GM23338 (cell line): ENCODE measurements around the gene HSD17B11. TPM values are rescaled to one million over a fixed set of nuclear protein-coding genes. Genes with fewer than 3 reads are reported as not detected.

Source experiments
- ATAC-seq: fragments of 200-7000 bp; cut with Tn5 transposase; 3 replicates; pipeline ENCODE4 v1.9.1; 2020
- DNase-seq: peaks from one replicate; pipeline ENCODE4 v3.0.0-alpha.2; 2015; ENCODE audit warnings: low spot score
- H2AFZ ChIP-seq: fragments of 200-600 bp; sonication (generic); 2 replicates; pipeline ENCODE4 v1.8.0; 2016; ENCODE audit warnings: antibody characterized with exemption, mild to moderate bottlenecking, moderate library complexity
- H3F3A ChIP-seq: fragments of 200-600 bp; sonication (generic); replicated peaks from 2 replicates; pipeline ENCODE4 v1.8.0; 2017; ENCODE audit warnings: antibody characterized with exemption, mixed run types, low read depth
- H3K27ac ChIP-seq: fragments of 200-600 bp; sonication (generic); 2 replicates; pipeline ENCODE4 v1.6.1; 2016; ENCODE audit warnings: low read depth
- H3K27me3 ChIP-seq: fragments of 200-600 bp; sonication (generic); 2 replicates; pipeline ENCODE4 v1.8.0; 2016; ENCODE audit warnings: mild to moderate bottlenecking, mixed run types, moderate library complexity; ENCODE audit not compliant: insufficient read depth
- H3K36me3 ChIP-seq: fragments of 200-600 bp; sonication (generic); 2 replicates; pipeline ENCODE4 v1.8.0; 2016; ENCODE audit warnings: mild to moderate bottlenecking; ENCODE audit not compliant: insufficient read depth
- H3K4me1 ChIP-seq: fragments of 200-600 bp; sonication (generic); 2 replicates; pipeline ENCODE4 v1.8.0; 2016; ENCODE audit warnings: mild to moderate bottlenecking, moderate library complexity; ENCODE audit not compliant: insufficient read depth
- H3K4me2 ChIP-seq: fragments of 200-600 bp; sonication (generic); 2 replicates; pipeline ENCODE4 v1.7.1; 2017; ENCODE audit warnings: mixed run types
- H3K4me3 ChIP-seq: fragments of 200-600 bp; sonication (generic); 2 replicates; pipeline ENCODE4 v1.6.1; 2016; ENCODE audit warnings: mixed run types
- H3K79me2 ChIP-seq: fragments of 200-600 bp; sonication (generic); replicated peaks from 2 replicates; pipeline ENCODE4 v1.8.0; 2017; ENCODE audit warnings: mild to moderate bottlenecking; ENCODE audit not compliant: insufficient read depth
- H3K9me2 ChIP-seq: fragments of 200-600 bp; sonication (generic); 2 replicates; pipeline ENCODE4 v1.8.0; 2017; ENCODE audit not compliant: insufficient read depth
- H4K20me1 ChIP-seq: fragments of 200-600 bp; sonication (generic); replicated peaks from 2 replicates; pipeline ENCODE4 v1.8.0; 2017; ENCODE audit warnings: mild to moderate bottlenecking; ENCODE audit not compliant: insufficient read depth
- H3K27ac Mint-ChIP-seq: 2 replicates; pipeline ENCODE4 v1.8.0; 2020; ENCODE audit warnings: inconsistent platforms, mild to moderate bottlenecking, moderate library complexity, mixed read lengths
- H3K27me3 Mint-ChIP-seq: 3 replicates; pipeline ENCODE4 v1.8.0; 2022; ENCODE audit warnings: low read depth, mild to moderate bottlenecking, moderate library complexity, mixed read lengths, inconsistent platforms; ENCODE audit not compliant: insufficient read depth, poor library complexity
- H3K36me3 Mint-ChIP-seq: 3 replicates; pipeline ENCODE4 v1.8.0; 2021; ENCODE audit warnings: low read depth, mild to moderate bottlenecking, inconsistent platforms, moderate library complexity, mixed read lengths
- H3K4me1 Mint-ChIP-seq: 3 replicates; pipeline ENCODE4 v1.8.0; 2020; ENCODE audit warnings: mild to moderate bottlenecking, inconsistent platforms, mixed read lengths
- H3K4me3 Mint-ChIP-seq: 3 replicates; pipeline ENCODE4 v1.8.0; 2021; ENCODE audit warnings: moderate library complexity, mild to moderate bottlenecking, inconsistent platforms, mixed read lengths
- H3K9me3 Mint-ChIP-seq: 3 replicates; pipeline ENCODE4 v1.8.0; 2020; ENCODE audit warnings: moderate library complexity, mild to moderate bottlenecking, inconsistent platforms, mixed read lengths
- EZH2phosphoT487 ChIP-seq: fragments of 200-600 bp; sonication (generic); IDR thresholded peaks from one replicate; pipeline ENCODE4 v1.8.1; 2018; ENCODE audit warnings: antibody characterized with exemption; ENCODE audit not compliant: unreplicated experiment
- ZNF331 ChIP-seq: fragments of 250-450 bp; sonication (Bioruptor Pico); IDR thresholded peaks from 2 replicates; pipeline ENCODE4 v1.5.0; 2020; ENCODE audit warnings: low read depth, mild to moderate bottlenecking, moderate library complexity
- polyA plus RNA-seq: library from polyadenylated mRNA; unstranded; fragments of >200 nt; fragmentation: Nextera tagmentation; extraction: Ambion mirVana; gene quantifications from 2 replicates; pipeline ENCODE4 v1.2.1, GENCODE V29; 2016
- total RNA-seq: library from RNA; depleted of rRNA; stranded (reverse); fragments of >200 nt; shearing (Covaris generic); gene quantifications from 2 replicates; pipeline ENCODE4 v1.2.3, GENCODE V29; 2014
- TF ChIP-seq, protein P1 (sequence below): IDR thresholded peaks from 2 replicates; pipeline ENCODE4 v1.6.1; 2016; ENCODE audit warnings: antibody characterized with exemption
- TF ChIP-seq, protein P2 (sequence below), 2 experiments: fragments of 200-600 bp in 1 of 2; sonication (generic) in 1 of 2; conservative IDR thresholded peaks; 2 replicates each; pipeline versions ENCODE4 v1.5.1 to v1.6.1; 2016 to 2017; ENCODE audit warnings: antibody characterized with exemption in 2 of 2, low read depth in 2 of 2, mild to moderate bottlenecking in 2 of 2, moderate library complexity in 1 of 2
- TF ChIP-seq, protein P3 (sequence below): IDR thresholded peaks from one replicate; pipeline ENCODE4 v1.6.1; 2018; ENCODE audit warnings: antibody characterized with exemption; ENCODE audit not compliant: unreplicated experiment
- TF ChIP-seq, protein P4 (sequence below): fragments of 250-450 bp; sonication (Bioruptor Pico); IDR thresholded peaks from 2 replicates; pipeline ENCODE4 v1.5.0; 2020; ENCODE audit warnings: mild to moderate bottlenecking, moderate library complexity

The HSD17B11 gene
- total and polyA plus RNA-seq, 2 experiments from 2014 or later, result 9.7 to 14.8 TPM

DNA sequence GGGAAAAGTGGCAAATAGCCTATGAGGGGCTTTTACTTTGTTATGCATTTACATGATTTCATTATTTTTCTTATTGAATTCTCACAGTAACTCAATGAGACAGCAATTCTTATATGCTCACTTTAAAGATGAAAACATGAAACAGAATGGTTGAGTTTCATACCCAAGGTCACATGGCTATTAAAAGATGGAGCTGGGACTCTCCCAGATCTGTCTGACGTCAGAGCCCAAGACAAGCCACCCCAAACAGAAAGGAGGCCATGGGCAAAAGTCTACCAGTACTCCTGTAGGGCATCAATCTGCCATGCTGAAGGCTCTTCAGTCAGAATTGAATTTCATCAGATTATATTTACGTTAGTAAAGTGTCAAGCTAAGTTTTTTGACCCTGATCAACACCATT is 13.2 kb downstream of the HSD17B11 start:
- TF ChIP-seq, protein P1, sequence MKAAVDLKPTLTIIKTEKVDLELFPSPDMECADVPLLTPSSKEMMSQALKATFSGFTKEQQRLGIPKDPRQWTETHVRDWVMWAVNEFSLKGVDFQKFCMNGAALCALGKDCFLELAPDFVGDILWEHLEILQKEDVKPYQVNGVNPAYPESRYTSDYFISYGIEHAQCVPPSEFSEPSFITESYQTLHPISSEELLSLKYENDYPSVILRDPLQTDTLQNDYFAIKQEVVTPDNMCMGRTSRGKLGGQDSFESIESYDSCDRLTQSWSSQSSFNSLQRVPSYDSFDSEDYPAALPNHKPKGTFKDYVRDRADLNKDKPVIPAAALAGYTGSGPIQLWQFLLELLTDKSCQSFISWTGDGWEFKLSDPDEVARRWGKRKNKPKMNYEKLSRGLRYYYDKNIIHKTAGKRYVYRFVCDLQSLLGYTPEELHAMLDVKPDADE, result no peak
- TF ChIP-seq EZH2phosphoT487 (no peak), ZNF331 (CRISPR knock-in tag) (no peak)
- TF ChIP-seq, protein P2, sequence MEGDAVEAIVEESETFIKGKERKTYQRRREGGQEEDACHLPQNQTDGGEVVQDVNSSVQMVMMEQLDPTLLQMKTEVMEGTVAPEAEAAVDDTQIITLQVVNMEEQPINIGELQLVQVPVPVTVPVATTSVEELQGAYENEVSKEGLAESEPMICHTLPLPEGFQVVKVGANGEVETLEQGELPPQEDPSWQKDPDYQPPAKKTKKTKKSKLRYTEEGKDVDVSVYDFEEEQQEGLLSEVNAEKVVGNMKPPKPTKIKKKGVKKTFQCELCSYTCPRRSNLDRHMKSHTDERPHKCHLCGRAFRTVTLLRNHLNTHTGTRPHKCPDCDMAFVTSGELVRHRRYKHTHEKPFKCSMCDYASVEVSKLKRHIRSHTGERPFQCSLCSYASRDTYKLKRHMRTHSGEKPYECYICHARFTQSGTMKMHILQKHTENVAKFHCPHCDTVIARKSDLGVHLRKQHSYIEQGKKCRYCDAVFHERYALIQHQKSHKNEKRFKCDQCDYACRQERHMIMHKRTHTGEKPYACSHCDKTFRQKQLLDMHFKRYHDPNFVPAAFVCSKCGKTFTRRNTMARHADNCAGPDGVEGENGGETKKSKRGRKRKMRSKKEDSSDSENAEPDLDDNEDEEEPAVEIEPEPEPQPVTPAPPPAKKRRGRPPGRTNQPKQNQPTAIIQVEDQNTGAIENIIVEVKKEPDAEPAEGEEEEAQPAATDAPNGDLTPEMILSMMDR (conservative IDR thresholded peaks at IDR 0.05; ENCODE audit: low read depth in 2 of 2), result no peak
- TF ChIP-seq, protein P3, sequence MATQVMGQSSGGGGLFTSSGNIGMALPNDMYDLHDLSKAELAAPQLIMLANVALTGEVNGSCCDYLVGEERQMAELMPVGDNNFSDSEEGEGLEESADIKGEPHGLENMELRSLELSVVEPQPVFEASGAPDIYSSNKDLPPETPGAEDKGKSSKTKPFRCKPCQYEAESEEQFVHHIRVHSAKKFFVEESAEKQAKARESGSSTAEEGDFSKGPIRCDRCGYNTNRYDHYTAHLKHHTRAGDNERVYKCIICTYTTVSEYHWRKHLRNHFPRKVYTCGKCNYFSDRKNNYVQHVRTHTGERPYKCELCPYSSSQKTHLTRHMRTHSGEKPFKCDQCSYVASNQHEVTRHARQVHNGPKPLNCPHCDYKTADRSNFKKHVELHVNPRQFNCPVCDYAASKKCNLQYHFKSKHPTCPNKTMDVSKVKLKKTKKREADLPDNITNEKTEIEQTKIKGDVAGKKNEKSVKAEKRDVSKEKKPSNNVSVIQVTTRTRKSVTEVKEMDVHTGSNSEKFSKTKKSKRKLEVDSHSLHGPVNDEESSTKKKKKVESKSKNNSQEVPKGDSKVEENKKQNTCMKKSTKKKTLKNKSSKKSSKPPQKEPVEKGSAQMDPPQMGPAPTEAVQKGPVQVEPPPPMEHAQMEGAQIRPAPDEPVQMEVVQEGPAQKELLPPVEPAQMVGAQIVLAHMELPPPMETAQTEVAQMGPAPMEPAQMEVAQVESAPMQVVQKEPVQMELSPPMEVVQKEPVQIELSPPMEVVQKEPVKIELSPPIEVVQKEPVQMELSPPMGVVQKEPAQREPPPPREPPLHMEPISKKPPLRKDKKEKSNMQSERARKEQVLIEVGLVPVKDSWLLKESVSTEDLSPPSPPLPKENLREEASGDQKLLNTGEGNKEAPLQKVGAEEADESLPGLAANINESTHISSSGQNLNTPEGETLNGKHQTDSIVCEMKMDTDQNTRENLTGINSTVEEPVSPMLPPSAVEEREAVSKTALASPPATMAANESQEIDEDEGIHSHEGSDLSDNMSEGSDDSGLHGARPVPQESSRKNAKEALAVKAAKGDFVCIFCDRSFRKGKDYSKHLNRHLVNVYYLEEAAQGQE, result no peak
- TF ChIP-seq, protein P4, sequence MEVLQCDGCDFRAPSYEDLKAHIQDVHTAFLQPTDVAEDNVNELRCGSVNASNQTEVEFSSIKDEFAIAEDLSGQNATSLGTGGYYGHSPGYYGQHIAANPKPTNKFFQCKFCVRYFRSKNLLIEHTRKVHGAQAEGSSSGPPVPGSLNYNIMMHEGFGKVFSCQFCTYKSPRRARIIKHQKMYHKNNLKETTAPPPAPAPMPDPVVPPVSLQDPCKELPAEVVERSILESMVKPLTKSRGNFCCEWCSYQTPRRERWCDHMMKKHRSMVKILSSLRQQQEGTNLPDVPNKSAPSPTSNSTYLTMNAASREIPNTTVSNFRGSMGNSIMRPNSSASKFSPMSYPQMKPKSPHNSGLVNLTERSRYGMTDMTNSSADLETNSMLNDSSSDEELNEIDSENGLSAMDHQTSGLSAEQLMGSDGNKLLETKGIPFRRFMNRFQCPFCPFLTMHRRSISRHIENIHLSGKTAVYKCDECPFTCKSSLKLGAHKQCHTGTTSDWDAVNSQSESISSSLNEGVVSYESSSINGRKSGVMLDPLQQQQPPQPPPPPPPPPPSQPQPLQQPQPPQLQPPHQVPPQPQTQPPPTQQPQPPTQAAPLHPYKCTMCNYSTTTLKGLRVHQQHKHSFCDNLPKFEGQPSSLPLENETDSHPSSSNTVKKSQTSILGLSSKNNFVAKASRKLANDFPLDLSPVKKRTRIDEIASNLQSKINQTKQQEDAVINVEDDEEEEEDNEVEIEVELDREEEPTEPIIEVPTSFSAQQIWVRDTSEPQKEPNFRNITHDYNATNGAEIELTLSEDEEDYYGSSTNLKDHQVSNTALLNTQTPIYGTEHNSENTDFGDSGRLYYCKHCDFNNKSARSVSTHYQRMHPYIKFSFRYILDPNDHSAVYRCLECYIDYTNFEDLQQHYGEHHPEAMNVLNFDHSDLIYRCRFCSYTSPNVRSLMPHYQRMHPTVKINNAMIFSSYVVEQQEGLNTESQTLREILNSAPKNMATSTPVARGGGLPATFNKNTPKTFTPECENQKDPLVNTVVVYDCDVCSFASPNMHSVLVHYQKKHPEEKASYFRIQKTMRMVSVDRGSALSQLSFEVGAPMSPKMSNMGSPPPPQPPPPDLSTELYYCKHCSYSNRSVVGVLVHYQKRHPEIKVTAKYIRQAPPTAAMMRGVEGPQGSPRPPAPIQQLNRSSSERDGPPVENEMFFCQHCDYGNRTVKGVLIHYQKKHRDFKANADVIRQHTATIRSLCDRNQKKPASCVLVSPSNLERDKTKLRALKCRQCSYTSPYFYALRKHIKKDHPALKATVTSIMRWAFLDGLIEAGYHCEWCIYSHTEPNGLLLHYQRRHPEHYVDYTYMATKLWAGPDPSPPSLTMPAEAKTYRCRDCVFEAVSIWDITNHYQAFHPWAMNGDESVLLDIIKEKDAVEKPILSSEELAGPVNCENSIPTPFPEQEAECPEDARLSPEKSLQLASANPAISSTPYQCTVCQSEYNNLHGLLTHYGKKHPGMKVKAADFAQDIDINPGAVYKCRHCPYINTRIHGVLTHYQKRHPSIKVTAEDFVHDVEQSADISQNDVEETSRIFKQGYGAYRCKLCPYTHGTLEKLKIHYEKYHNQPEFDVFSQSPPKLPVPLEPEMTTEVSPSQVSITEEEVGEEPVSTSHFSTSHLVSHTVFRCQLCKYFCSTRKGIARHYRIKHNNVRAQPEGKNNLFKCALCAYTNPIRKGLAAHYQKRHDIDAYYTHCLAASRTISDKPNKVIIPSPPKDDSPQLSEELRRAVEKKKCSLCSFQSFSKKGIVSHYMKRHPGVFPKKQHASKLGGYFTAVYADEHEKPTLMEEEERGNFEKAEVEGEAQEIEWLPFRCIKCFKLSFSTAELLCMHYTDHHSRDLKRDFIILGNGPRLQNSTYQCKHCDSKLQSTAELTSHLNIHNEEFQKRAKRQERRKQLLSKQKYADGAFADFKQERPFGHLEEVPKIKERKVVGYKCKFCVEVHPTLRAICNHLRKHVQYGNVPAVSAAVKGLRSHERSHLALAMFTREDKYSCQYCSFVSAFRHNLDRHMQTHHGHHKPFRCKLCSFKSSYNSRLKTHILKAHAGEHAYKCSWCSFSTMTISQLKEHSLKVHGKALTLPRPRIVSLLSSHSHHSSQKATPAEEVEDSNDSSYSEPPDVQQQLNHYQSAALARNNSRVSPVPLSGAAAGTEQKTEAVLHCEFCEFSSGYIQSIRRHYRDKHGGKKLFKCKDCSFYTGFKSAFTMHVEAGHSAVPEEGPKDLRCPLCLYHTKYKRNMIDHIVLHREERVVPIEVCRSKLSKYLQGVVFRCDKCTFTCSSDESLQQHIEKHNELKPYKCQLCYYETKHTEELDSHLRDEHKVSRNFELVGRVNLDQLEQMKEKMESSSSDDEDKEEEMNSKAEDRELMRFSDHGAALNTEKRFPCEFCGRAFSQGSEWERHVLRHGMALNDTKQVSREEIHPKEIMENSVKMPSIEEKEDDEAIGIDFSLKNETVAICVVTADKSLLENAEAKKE (CRISPR knock-in tag), result no peak
- no peaks in the 10 kb centered on the region for H3K9me3 Mint-ChIP-seq
- no peak overlapping the region for H3K4me3 Mint-ChIP-seq

More for the DNA sequence above, 13.2 kb downstream of the HSD17B11 start:
- Mint-ChIP-seq H3K4me1 (no peaks in the 10 kb centered on the region), H3K36me3 (peaks cover 10% of the 10 kb centered on the region; the same call in 2 of the 3 replicates), H3K27me3 (peaks cover 4% of the 10 kb centered on the region), H3K27ac (no peak overlapping the region)
- Histone ChIP-seq H3F3A (no peaks in the 10 kb centered on the region), H3K27ac (no peak overlapping the region), H4K20me1 (no peaks in the 10 kb centered on the region), H3K4me3 (no peak overlapping the region), H3K27me3 (no peaks in the 10 kb centered on the region), H3K4me2 (no peak overlapping the region), H2AFZ (no peak overlapping the region), H3K36me3 (no peaks in the 10 kb centered on the region), H3K79me2 (no peaks in the 10 kb centered on the region), H3K4me1 (no peaks in the 10 kb centered on the region), H3K9me2 (no peaks in the 10 kb centered on the region)
- DNase-seq (no peak), ATAC-seq (no peak)
